Caco-2 (cell line): ENCODE measurements around the gene PPM1E. TPM values are rescaled to one million over a fixed set of nuclear protein-coding genes. Genes with fewer than 3 reads are reported as not detected.
A peak's percentile ranks its signal among the peaks of the same experiment; 100 is the strongest.

Experiments used
- BruUV-seq: library from RNA; stranded (reverse); fragments of 400-500 nt; replicated peaks from 2 replicates; lab custom pipeline; 2021; lab: Mats Ljungman, UMichigan
- CTCF ChIA-PET: fragments of 300-600 bp; sonication (Branson Sonifier 250); formaldehyde crosslinking; loops from one replicate; lab custom pipeline; 2022; ENCODE audit warnings: antibody characterized with exemption; lab: Charles Lee
- POLR2A ChIA-PET: fragments of 300-600 bp; sonication (Branson Sonifier 250); formaldehyde crosslinking; loops from one replicate; lab custom pipeline; 2022; ENCODE audit warnings: antibody characterized with exemption; lab: Charles Lee
- DNase-seq, 2 experiments: peaks; one replicate each; pipeline versions ENCODE4 v3.0.0 to v3.0.0-alpha.2; 2020 to 2022
- H3K27me3 ChIP-seq: replicated peaks from 2 replicates; pipeline ENCODE4 v1.6.0; 2011; ENCODE audit warnings: low read length; ENCODE audit not compliant: control insufficient read depth, insufficient read depth
- H3K36me3 ChIP-seq: 2 replicates; pipeline ENCODE4 v1.5.1; 2011; ENCODE audit warnings: low read length; ENCODE audit not compliant: control insufficient read depth, insufficient read depth
- H3K4me1 ChIP-seq: fragments of 250-450 bp; sonication (Bioruptor Pico); 2 replicates; pipeline ENCODE4 v1.5.1; 2020; ENCODE audit warnings: mild to moderate bottlenecking
- H3K4me3 ChIP-seq: 2 replicates; pipeline ENCODE4 v1.5.1; 2011; ENCODE audit warnings: low read depth, mild to moderate bottlenecking, control low read depth, low read length
- H3K9me3 ChIP-seq: fragments of 250-450 bp; sonication (Bioruptor Pico); 2 replicates; pipeline ENCODE4 v1.5.1; 2020; ENCODE audit warnings: mild to moderate bottlenecking, moderate library complexity
- H3K27ac Mint-ChIP-seq: one replicate; pipeline ENCODE4 v1.8.0; 2022; ENCODE audit warnings: mixed read lengths; ENCODE audit not compliant: unreplicated experiment
- H3K27me3 Mint-ChIP-seq: one replicate; pipeline ENCODE4 v1.8.0; 2022; ENCODE audit warnings: mixed read lengths; ENCODE audit not compliant: insufficient read depth, unreplicated experiment
- H3K36me3 Mint-ChIP-seq: one replicate; pipeline ENCODE4 v1.8.0; 2022; ENCODE audit warnings: mild to moderate bottlenecking, mixed read lengths; ENCODE audit not compliant: insufficient read depth, unreplicated experiment
- H3K4me1 Mint-ChIP-seq: one replicate; pipeline ENCODE4 v1.8.0; 2022; ENCODE audit warnings: low read depth, mixed read lengths; ENCODE audit not compliant: unreplicated experiment
- H3K4me3 Mint-ChIP-seq: one replicate; pipeline ENCODE4 v1.8.0; 2022; ENCODE audit warnings: mild to moderate bottlenecking, moderate library complexity, mixed read lengths; ENCODE audit not compliant: unreplicated experiment
- H3K9me3 Mint-ChIP-seq: one replicate; pipeline ENCODE4 v1.8.0; 2022; ENCODE audit warnings: mixed read lengths; ENCODE audit not compliant: unreplicated experiment
- intact Hi-C: fragments of 100-400 bp; cut with micrococcal nuclease; formaldehyde crosslinking; loops from one replicate; pipeline ENCODE4 v1.10.0; 2022; ENCODE audit not compliant: unreplicated experiment
- total RNA-seq: library from RNA; stranded (reverse); gene quantifications from 2 replicates; pipeline ENCODE4 v1.2.3, GENCODE V29; 2022
- TF ChIP-seq, protein P1 (sequence below), 2 experiments: fragments of 200-600 bp in 1 of 2; IDR thresholded peaks; 1 replicate in 1 of 2; 2 replicates in 1 of 2; pipeline versions ENCODE4 v1.5.1 to v1.8.0; 2011 to 2022; ENCODE audit warnings: antibody characterized with exemption in 1 of 2, control low read depth in 1 of 2, inconsistent platforms in 1 of 2, low read depth in 1 of 2, low read length in 1 of 2, mild to moderate bottlenecking in 1 of 2, moderate library complexity in 1 of 2; ENCODE audit not compliant: insufficient read depth in 1 of 2, severe bottlenecking in 1 of 2, unreplicated experiment in 1 of 2

Gene PPM1E
- total RNA-seq, 1 experiment from 2014 or later = 0.09 TPM

DNA sequence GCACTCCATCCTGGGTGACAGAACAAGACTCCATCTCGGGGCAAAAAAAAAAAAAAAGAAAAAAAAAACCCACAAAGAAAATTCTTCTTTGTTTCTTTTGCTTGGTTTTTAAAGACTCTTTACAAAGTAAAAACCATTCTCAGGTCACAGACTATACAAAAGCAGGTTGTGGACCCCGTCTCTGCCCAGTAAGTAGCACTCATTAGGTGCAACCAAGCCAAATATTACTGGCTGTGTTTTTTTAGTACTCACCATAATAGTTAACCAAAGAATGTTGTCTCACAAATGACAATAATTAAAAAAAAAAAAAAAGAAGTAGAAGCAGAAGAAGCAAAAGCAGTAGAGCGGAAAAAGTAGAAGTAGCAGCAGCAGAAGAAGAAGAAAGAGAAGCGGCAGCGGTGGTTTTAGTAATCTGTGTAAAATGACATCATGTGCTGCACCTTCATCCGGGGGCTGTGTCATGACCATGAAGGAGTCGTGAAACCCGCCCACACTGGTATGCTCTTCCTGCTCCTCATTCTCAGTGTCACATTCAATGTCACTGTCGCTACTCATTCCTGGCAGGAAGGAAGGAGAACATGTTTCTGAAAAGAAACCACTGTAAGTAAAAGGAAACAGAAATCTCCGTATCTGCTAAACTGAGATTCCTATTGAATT lies 245.6 kb downstream of the PPM1E start:
- ChIA-PET POLR2A (no interaction called here), CTCF (interaction anchor here (0.7 kb wide), 1 partner anchor 440 kb away, joined by 3 read pairs; no protein-coding TSS in a partner anchor)
- no TSS peak for BruUV-seq
- Histone ChIP-seq H3K4me3 (no peak overlapping the region), H3K4me1 (no peaks in the 10 kb centered on the region), H3K27me3 (no peaks in the 10 kb centered on the region), H3K36me3 (no peaks in the 10 kb centered on the region), H3K9me3 (no peaks in the 10 kb centered on the region)
- no peak overlapping the region for H3K4me3 Mint-ChIP-seq
- peak overlapping the region; percentile 65 for H3K27ac Mint-ChIP-seq
- no peaks in the 10 kb centered on the region for H3K9me3 Mint-ChIP-seq
- DNase-seq = no peak
- TF ChIP-seq, protein P1, sequence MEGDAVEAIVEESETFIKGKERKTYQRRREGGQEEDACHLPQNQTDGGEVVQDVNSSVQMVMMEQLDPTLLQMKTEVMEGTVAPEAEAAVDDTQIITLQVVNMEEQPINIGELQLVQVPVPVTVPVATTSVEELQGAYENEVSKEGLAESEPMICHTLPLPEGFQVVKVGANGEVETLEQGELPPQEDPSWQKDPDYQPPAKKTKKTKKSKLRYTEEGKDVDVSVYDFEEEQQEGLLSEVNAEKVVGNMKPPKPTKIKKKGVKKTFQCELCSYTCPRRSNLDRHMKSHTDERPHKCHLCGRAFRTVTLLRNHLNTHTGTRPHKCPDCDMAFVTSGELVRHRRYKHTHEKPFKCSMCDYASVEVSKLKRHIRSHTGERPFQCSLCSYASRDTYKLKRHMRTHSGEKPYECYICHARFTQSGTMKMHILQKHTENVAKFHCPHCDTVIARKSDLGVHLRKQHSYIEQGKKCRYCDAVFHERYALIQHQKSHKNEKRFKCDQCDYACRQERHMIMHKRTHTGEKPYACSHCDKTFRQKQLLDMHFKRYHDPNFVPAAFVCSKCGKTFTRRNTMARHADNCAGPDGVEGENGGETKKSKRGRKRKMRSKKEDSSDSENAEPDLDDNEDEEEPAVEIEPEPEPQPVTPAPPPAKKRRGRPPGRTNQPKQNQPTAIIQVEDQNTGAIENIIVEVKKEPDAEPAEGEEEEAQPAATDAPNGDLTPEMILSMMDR (IDR thresholded peaks at IDR 0.05; ENCODE audit: insufficient read depth in 1 of 2, low read depth in 1 of 2, low read length in 1 of 2, severe bottlenecking in 1 of 2, unreplicated experiment in 1 of 2) = no peak
- intact Hi-C loops = loop anchor here (10.0 kb wide), 1 partner anchor 126 kb away; no protein-coding TSS in a partner anchor
- H3K4me1 Mint-ChIP-seq = no peaks in the 10 kb centered on the region
- peaks cover 46% of the 10 kb centered on the region for H3K36me3 Mint-ChIP-seq
- H3K27me3 Mint-ChIP-seq = no peaks in the 10 kb centered on the region

DNA sequence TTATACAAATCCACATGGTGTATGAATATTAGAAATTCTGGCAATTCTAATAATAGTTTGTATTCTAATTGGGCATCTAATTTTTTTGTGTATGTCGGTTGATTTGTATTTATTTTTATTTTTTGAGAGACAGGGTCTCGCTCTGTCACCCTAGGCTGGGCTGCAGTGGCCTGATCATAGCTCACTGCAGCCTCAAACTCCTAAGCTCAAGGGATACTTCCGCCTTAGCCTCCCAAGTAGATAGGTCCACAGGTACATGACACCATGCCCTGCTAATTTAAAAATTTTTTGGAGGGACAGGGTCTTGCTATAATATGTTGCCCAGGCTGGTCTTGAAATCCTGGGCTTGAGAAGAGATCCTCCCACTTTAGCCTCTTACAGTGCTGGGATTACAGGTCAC lies 246.5 kb downstream of the PPM1E start:
- peaks cover 41% of the 10 kb centered on the region for H3K36me3 Mint-ChIP-seq
- no peaks in the 10 kb centered on the region for H3K9me3 Mint-ChIP-seq
- DNase-seq = no peak
- no peaks in the 10 kb centered on the region for H3K4me1 ChIP-seq
- ChIA-PET CTCF (no interaction called here), POLR2A (no interaction called here)
- no peaks in the 10 kb centered on the region for H3K4me1 Mint-ChIP-seq
- no peaks in the 10 kb centered on the region for H3K27me3 Mint-ChIP-seq
- H3K4me3 Mint-ChIP-seq = no peak overlapping the region
- BruUV-seq = no TSS peak
- H3K9me3 ChIP-seq = no peaks in the 10 kb centered on the region
- no peaks in the 10 kb centered on the region for H3K27me3 ChIP-seq
- H3K4me3 ChIP-seq = no peak overlapping the region
- no peaks in the 10 kb centered on the region for H3K36me3 ChIP-seq
- intact Hi-C loops = loop anchor here (10.0 kb wide), 1 partner anchor 127 kb away; no protein-coding TSS in a partner anchor
- no peak overlapping the region for H3K27ac Mint-ChIP-seq
- TF ChIP-seq, protein P1 (IDR thresholded peaks at IDR 0.05; ENCODE audit: insufficient read depth in 1 of 2, low read depth in 1 of 2, low read length in 1 of 2, severe bottlenecking in 1 of 2, unreplicated experiment in 1 of 2) = no peak

DNA sequence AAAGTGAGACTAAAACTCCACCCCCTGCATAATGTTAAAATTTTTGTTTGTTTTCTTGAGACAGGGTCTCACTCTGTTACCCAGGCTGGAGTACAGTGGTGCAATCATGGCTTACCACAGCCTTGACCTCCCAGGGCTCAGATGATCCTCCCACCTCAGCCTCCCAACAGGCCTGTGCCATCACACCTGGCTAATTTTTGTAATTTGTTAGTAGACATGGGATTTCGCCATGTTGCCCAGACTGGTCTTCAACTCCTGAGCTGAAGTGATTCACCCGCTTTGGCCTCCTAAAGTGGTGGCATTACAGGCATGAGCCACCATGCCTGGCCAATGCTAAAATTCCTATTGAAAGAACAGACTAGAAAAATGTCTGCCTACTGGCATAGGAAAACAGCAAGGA lies 247.2 kb downstream of the PPM1E start:
- Mint-ChIP-seq H3K27me3 (no peaks in the 10 kb centered on the region), H3K9me3 (no peaks in the 10 kb centered on the region), H3K4me1 (no peaks in the 10 kb centered on the region), H3K36me3 (peaks cover 34% of the 10 kb centered on the region), H3K27ac (no peak overlapping the region), H3K4me3 (no peak overlapping the region)
- Histone ChIP-seq H3K9me3 (no peaks in the 10 kb centered on the region), H3K27me3 (no peaks in the 10 kb centered on the region), H3K4me1 (no peaks in the 10 kb centered on the region), H3K36me3 (no peaks in the 10 kb centered on the region), H3K4me3 (no peak overlapping the region)
- no peak for DNase-seq
- TF ChIP-seq, protein P1 (IDR thresholded peaks at IDR 0.05; ENCODE audit: insufficient read depth in 1 of 2, low read depth in 1 of 2, low read length in 1 of 2, severe bottlenecking in 1 of 2, unreplicated experiment in 1 of 2) = no peak
- intact Hi-C loops = loop anchor here (10.0 kb wide), 1 partner anchor 128 kb away; no protein-coding TSS in a partner anchor
- CTCF ChIA-PET = no interaction called here
- POLR2A ChIA-PET = no interaction called here
- BruUV-seq = no TSS peak
